PC-3 (cell line): Measurements from ENCODE around the gene RAB40C.

Source experiments
- EZH2phosphoT487 ChIP-seq: fragments of 300-600 bp; sonication (generic); IDR thresholded peaks from 2 replicates; pipeline ENCODE4 v1.6.1; 2018; ENCODE audit warnings: mild to moderate bottlenecking, antibody characterized with exemption, low read length, borderline replicate concordance
- TF ChIP-seq, protein P1 (sequence below): fragments of 300-600 bp; sonication (generic); conservative IDR thresholded peaks from 2 replicates; pipeline ENCODE4 v1.5.1; 2017; ENCODE audit warnings: antibody characterized with exemption, low read depth, mild to moderate bottlenecking, low read length

DNA sequence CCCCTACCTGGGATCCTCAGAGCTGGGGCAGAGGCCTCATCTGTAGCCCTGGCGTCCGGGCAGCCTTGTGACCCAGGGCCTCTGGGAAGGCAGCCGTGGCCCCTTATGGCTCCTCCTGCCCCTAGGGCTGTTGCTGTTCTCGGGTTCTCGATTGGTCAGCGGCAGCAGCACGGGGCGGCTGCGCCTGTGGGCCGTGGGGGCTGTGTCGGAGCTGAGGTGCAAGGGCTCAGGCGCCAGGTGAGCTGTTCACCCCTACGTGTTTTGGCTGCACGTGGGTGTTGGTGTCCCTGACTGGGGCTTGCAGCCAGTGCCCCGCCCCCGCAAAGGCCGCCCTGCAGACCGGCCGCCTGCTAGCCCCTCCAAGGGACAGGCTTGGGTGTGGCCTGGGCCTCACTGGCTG, 72.2 kb downstream of the RAB40C start:
- TF ChIP-seq, protein P1, sequence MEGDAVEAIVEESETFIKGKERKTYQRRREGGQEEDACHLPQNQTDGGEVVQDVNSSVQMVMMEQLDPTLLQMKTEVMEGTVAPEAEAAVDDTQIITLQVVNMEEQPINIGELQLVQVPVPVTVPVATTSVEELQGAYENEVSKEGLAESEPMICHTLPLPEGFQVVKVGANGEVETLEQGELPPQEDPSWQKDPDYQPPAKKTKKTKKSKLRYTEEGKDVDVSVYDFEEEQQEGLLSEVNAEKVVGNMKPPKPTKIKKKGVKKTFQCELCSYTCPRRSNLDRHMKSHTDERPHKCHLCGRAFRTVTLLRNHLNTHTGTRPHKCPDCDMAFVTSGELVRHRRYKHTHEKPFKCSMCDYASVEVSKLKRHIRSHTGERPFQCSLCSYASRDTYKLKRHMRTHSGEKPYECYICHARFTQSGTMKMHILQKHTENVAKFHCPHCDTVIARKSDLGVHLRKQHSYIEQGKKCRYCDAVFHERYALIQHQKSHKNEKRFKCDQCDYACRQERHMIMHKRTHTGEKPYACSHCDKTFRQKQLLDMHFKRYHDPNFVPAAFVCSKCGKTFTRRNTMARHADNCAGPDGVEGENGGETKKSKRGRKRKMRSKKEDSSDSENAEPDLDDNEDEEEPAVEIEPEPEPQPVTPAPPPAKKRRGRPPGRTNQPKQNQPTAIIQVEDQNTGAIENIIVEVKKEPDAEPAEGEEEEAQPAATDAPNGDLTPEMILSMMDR, result no peak
- TF ChIP-seq EZH2phosphoT487, result no peak
